ENCODE measurements around the gene WDPCP.

- no peak for TF ChIP-seq CTCF (conservative IDR thresholded peaks at IDR 0.05 in 1 of 2, IDR thresholded peaks at IDR 0.05 in 1 of 2; ENCODE audit: extremely low read depth in 1 of 2, insufficient read depth in 1 of 2, low read depth in 1 of 2, low read length in 2 of 2)
- no peak for TF ChIP-seq EZH2 (IDR thresholded peaks at IDR 0.05; ENCODE audit: borderline replicate concordance, low read length)
Measured at GRCh38 chr2:63514781-63515180, 73.5 kb downstream of the WDPCP start.

Data from mammary epithelial cell (primary cell).